NT2/D1 (cell line): ENCODE data around the gene GCKR.

Experiments
- DNase-seq: peaks from one replicate; pipeline ENCODE4 v3.0.0-alpha.2; 2011; ENCODE audit warnings: low read depth, low spot score
- H3K27me3 ChIP-seq: 2 replicates; pipeline ENCODE4 v1.6.0; 2011; ENCODE audit warnings: mild to moderate bottlenecking; ENCODE audit not compliant: insufficient read length, insufficient read depth
- H3K36me3 ChIP-seq: 2 replicates; pipeline ENCODE4 v1.6.1; 2011; ENCODE audit warnings: mild to moderate bottlenecking, low read length, mixed read lengths; ENCODE audit not compliant: insufficient read depth, insufficient read length
- H3K4me1 ChIP-seq: 2 replicates; pipeline ENCODE4 v1.5.1; 2011; ENCODE audit not compliant: insufficient read depth, insufficient read length
- H3K4me3 ChIP-seq: 2 replicates; pipeline ENCODE4 v1.5.1; 2011; ENCODE audit warnings: low read depth; ENCODE audit not compliant: insufficient read length
- H3K9ac ChIP-seq: 2 replicates; pipeline ENCODE4 v1.6.0; 2011; ENCODE audit warnings: low read depth; ENCODE audit not compliant: insufficient read length
- H3K9me3 ChIP-seq: 2 replicates; pipeline ENCODE4 v1.5.1; 2011; ENCODE audit warnings: mild to moderate bottlenecking, low read length; ENCODE audit not compliant: insufficient read depth
- SUZ12 ChIP-seq: IDR thresholded peaks from 2 replicates; pipeline ENCODE4 v1.6.1; 2011; ENCODE audit not compliant: insufficient read length, insufficient read depth; ENCODE audit errors: extremely low read depth
- YY1 ChIP-seq: IDR thresholded peaks from 2 replicates; pipeline ENCODE4 v1.6.1; 2011; ENCODE audit not compliant: insufficient read length, insufficient read depth
- ZNF274 ChIP-seq: IDR thresholded peaks from 2 replicates; pipeline ENCODE4 v1.6.1; 2011; ENCODE audit warnings: mild to moderate bottlenecking, low read depth, low read length

The GCKR gene

GRCh38 chr2:27496357-27497287, at the start of gene GCKR:
TSS of gene GCKR (plus strand) at chr2:27496839. CDS start at chr2:27496905, 66 bp downstream.
- no peak for DNase-seq
- peaks cover 36% of the 10 kb centered on the region for H3K27me3 ChIP-seq
- H3K4me3 ChIP-seq: no peak within 1 kb of the TSS
- H3K9me3 ChIP-seq: no peaks in the 10 kb centered on the region
- no peak within 1 kb of the TSS for H3K9ac ChIP-seq
- no peaks in the 10 kb centered on the region for H3K36me3 ChIP-seq
- peaks cover 7% of the 10 kb centered on the region for H3K4me1 ChIP-seq
- TF ChIP-seq YY1 (no peak), ZNF274 (no peak), SUZ12 (no peak)

- Histone ChIP-seq H3K4me3 (no peak overlapping the region), H3K9ac (no peak overlapping the region), H3K9me3 (no peaks in the 10 kb centered on the region), H3K27me3 (no peaks in the 10 kb centered on the region), H3K36me3 (peaks cover 66% of the 10 kb centered on the region), H3K4me1 (no peaks in the 10 kb centered on the region)
- TF ChIP-seq YY1: no peak
- TF ChIP-seq ZNF274: no peak
- TF ChIP-seq SUZ12: no peak
- no peak for DNase-seq
Observed at GRCh38 chr2:27448381-27448780, 48.3 kb upstream of the GCKR start.

- Histone ChIP-seq H3K27me3 (no peaks in the 10 kb centered on the region), H3K9me3 (no peaks in the 10 kb centered on the region), H3K36me3 (peaks cover 63% of the 10 kb centered on the region), H3K4me3 (no peak overlapping the region), H3K9ac (no peak overlapping the region), H3K4me1 (no peaks in the 10 kb centered on the region)
- TF ChIP-seq ZNF274 (no peak), SUZ12 (no peak), YY1 (no peak)
- no peak for DNase-seq
Observed at GRCh38 chr2:27451095-27451494, 45.5 kb upstream of the GCKR start.

GRCh38 chr2:27453968-27454367, 42.7 kb upstream of the GCKR start:
- no peak for TF ChIP-seq YY1
- no peak for TF ChIP-seq ZNF274
- no peak for TF ChIP-seq SUZ12

GRCh38 chr2:27461118-27461517, 35.5 kb upstream of the GCKR start:
- Histone ChIP-seq H3K36me3 (peaks cover 39% of the 10 kb centered on the region), H3K4me3 (no peak overlapping the region), H3K9ac (no peak overlapping the region), H3K4me1 (no peaks in the 10 kb centered on the region), H3K27me3 (no peaks in the 10 kb centered on the region), H3K9me3 (no peaks in the 10 kb centered on the region)
- DNase-seq: no peak
- TF ChIP-seq SUZ12 (no peak), ZNF274 (no peak), YY1 (no peak)

More at GRCh38 chr2:27453968-27454367, 42.7 kb upstream of the GCKR start:
- Histone ChIP-seq H3K27me3 (no peaks in the 10 kb centered on the region), H3K9ac (no peak overlapping the region), H3K9me3 (no peaks in the 10 kb centered on the region), H3K4me3 (no peak overlapping the region), H3K36me3 (peaks cover 62% of the 10 kb centered on the region), H3K4me1 (no peaks in the 10 kb centered on the region)
- DNase-seq: no peak

- TF ChIP-seq ZNF274: no peak
- TF ChIP-seq YY1: no peak
Observed at GRCh38 chr2:27464443-27464842, 32.2 kb upstream of the GCKR start.

GRCh38 chr2:27471961-27472360, 24.7 kb upstream of the GCKR start:
- peaks cover 21% of the 10 kb centered on the region for H3K36me3 ChIP-seq
- no peaks in the 10 kb centered on the region for H3K27me3 ChIP-seq
- no peaks in the 10 kb centered on the region for H3K9me3 ChIP-seq
- DNase-seq: no peak
- no peak overlapping the region for H3K4me3 ChIP-seq
- H3K4me1 ChIP-seq: no peaks in the 10 kb centered on the region
- H3K9ac ChIP-seq: no peak overlapping the region
- TF ChIP-seq SUZ12 (no peak), ZNF274 (no peak), YY1 (no peak)

More at GRCh38 chr2:27464443-27464842, 32.2 kb upstream of the GCKR start:
- DNase-seq: no peak
- H3K4me1 ChIP-seq: no peaks in the 10 kb centered on the region
- no peak overlapping the region for H3K9ac ChIP-seq
- no peaks in the 10 kb centered on the region for H3K27me3 ChIP-seq
- no peaks in the 10 kb centered on the region for H3K9me3 ChIP-seq
- H3K36me3 ChIP-seq: peaks cover 19% of the 10 kb centered on the region
- no peak overlapping the region for H3K4me3 ChIP-seq

- Histone ChIP-seq H3K4me1 (no peaks in the 10 kb centered on the region), H3K27me3 (no peaks in the 10 kb centered on the region), H3K36me3 (peaks cover 15% of the 10 kb centered on the region), H3K4me3 (no peak overlapping the region), H3K9me3 (no peaks in the 10 kb centered on the region), H3K9ac (no peak overlapping the region)
- TF ChIP-seq YY1: no peak
- no peak for TF ChIP-seq SUZ12
- TF ChIP-seq ZNF274: no peak
- no peak for DNase-seq
Observed at GRCh38 chr2:27485496-27485895, 11.1 kb upstream of the GCKR start.
